GM21786 (cell line): ENCODE data around the gene VAMP7.
"Not testable (repeated sequence)": the region's sequence is repeated elsewhere in the genome, so short reads cannot be mapped to it uniquely, and the experiment has no call there.

Experiments
- ATAC-seq: cut with Tn5 transposase; IDR thresholded peaks from one replicate; pipeline ENCODE4 v1.9.1; 2021; ENCODE audit not compliant: unreplicated experiment

The VAMP7 gene

GRCh38 chrX:155900765-155901164 lies 19.6 kb downstream of the VAMP7 start:
- no peak for ATAC-seq

DNA sequence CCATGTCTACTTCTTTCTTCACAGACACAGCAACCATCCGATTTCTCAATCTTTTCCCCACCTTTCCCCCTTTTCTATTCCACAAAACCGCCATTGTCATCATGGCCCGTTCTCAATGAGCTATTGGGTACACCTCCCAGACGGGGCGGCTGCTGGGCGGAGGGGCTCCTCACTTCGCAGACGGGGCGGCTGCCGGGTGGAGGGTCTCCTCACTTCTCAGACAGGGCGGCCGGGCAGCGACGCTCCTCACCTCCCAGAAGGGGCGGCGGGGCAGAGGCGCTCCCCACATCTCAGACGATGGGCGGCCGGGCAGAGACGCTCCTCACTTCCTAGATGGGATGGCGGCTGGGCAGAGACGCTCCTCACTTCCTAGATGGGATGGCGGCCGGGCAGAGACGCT lies 26.5 kb downstream of the VAMP7 start:
- not testable (repeated sequence) for ATAC-seq

DNA sequence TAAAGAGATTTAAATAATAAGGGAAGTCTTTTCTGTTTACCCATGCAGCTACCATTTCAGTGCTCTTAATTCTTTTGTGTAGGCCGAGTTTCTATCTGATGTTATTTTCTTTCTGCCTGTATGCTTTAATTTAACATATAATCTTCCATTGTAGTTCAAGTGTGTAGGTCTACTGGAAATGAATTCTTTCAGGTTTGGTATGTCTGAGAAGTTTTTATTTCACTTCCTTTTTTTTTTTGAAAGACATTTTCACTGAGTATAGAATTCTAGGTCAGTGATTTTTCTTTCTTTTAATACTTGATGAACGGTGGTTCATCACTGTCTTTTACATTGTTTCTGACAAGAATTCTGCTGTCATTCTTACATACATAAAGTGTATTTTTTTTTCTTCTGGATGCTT lies 42.1 kb downstream of the VAMP7 start:
- ATAC-seq: peak; percentile 68

DNA sequence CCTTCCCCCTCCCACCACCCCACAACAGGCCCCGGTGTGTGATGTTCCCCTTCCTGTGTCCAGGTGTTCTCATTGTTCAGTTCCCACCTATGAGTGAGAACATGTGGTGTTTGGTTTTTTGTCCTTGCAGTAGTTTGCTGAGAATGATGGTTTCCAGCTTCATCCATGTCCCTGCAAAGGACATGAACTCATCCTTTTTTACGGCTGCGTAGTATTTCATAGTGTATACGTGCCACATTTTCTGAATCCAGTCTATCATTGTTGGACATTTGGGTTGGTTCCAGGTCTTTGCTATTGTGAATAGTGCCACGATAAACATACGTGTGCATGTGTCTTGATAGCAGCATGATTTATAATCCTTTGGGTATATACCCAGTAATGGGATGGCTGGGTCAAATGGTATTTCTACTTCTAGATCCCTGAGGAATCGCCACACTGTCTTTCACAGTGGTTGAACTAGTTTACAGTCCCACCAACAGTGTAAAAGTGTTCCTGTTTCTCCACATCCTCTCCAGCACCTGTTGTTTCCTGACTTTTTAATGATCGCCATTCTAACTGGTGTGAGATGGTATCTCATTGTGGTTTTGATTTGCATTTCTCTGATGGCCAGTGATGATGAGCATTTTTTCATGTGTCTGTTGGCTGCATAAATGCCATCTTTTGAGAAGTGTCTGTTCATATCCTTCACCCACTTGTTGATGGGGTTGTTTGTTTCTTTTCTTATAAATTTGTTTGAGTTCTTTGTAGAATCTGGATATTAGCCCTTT lies 49.9 kb downstream of the VAMP7 start:
- ATAC-seq: not testable (repeated sequence)

- no peak for ATAC-seq
These were observed 57.0 kb downstream of the VAMP7 start for GRCh38 chrX:155938132-155938531.

GRCh38 chrX:155949098-155949497 lies 68.0 kb downstream of the VAMP7 start:
- ATAC-seq: no peak

GRCh38 chrX:155951237-155951789 lies 70.2 kb downstream of the VAMP7 start:
- no peak for ATAC-seq

DNA sequence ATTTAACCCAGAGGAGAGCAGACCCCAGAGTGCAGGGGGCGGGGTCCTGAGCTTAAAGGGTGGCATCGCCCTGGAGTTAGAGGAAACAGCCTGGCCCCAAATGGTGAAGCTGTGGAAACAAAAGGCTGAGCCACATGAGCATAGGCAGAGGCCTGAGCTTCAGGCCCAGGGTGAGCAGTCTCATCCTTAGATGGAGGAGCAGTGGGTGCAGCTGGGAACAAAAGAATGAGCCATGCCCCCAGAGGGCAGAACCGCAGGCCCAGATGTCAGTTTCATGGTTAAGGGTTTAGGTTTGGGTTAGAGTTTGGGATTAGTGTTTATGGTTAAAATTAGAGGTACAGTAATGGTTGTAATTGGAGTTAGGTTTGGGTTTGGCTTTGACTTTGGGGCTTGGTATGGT lies 71.9 kb downstream of the VAMP7 start:
- no peak for ATAC-seq

DNA sequence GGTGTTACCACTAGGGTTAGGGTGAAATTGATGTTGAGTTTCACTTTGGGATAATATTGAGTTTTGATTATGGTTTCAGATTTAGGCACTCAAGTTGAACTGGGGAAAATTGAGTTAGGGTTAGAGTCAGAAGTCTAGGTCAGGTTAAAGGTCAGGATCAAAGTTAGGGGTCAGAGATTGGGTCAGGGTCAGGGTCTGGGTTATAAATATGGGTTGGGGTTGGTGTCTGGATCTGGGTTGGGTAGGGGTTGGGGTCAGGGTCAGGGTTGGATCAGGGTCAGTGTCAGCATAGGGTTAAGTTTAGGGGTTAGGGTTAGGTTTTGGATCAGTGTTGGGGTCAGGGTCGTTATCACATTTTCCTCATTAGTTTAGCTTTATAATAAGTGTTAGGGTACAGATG lies 73.6 kb downstream of the VAMP7 start:
- ATAC-seq: no peak

GRCh38 chrX:155956099-155956498 lies 75.0 kb downstream of the VAMP7 start:
- no peak for ATAC-seq

DNA sequence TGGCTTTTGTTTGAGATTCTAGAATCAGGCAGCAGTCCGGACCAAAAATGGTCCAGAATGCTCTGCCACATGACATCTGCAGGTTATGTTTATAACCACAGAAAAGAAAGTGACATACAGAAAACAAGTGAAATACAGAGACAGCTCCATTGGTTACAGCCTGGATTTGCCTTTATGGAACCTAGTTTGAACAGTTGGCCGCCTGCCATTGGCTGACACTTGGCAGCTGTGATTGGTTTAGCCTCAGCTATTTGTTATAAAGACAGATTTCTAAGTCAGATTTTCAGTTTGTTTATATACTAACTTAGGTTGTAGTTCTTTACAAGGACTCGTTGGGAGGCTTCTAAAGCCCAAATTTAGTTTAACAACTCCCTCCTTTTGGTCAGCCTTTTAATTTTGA lies 75.5 kb downstream of the VAMP7 start:
- no peak for ATAC-seq

DNA sequence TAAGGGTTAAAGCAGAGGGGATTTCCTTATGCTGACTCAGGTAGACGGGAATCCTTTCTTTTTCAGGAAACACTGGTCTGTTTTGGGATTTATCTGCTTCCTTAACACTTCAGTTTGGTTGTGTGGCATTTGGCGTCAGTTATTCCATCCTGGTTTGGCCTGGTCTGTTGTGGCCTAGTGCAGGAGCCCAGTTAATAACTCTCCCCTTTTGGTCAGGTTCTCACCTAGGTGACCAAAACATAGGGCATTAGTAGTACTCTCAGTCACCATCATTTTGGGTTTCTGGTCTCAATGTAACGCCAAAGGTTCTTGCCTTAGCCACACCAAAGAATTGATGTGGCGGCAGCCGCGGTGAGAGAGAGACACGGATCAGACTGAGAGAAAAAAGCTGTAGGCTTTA lies 76.7 kb downstream of the VAMP7 start:
- no peak for ATAC-seq

GRCh38 chrX:155959018-155959587 lies 78.0 kb downstream of the VAMP7 start:
- ATAC-seq: no peak

DNA sequence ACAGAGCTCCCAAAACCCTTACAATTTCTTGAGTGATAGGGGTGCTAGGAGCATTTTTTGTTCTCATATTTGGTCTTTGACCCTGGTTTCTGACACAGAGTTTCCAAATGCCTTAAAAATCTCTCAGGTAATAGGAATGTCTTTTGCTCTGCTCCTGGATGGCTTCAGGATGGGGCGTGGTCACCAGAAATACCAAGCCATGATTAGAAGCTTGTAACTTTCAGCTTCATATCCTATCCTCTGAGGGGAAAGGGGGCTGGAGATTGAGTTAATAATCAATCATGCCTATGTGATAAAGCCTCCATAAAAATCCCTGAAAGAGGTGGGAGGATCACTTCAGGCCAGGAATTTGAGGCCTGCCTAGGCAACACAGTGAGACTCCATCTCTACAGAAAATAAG lies 81.8 kb downstream of the VAMP7 start:
- no peak for ATAC-seq

GRCh38 chrX:155966876-155967275 lies 85.7 kb downstream of the VAMP7 start:
- ATAC-seq: peak; percentile 50

DNA sequence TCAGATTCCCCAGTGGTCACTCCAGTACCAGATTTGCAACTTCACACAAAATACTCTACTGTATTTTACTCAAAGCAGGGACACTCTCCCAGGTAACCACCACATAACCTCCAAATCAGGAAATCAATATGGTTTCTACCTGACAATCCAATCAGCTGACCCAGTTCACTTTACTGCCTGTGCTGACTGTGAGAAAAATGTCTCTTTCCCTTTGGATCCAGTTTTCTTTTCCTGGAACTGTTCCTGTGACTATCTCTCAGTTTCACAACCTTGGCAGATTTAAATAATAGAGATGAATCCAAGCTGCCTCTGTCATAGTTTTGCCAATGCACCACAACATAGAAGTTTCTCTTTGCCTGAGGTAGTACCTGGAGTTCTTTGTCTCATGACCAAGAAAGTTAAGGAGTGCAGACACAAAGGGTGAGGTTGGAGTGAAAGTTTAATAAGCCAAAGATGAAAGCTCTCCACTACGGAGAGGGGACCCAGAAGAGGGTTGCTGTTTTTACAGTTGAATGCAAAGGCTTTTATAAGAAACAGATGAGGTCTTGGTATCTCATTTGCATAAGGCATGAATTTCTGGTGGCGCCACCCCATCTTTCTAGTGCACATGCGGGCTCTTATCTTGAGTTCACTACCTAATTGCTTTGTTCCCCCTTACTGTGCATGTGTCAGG lies 86.6 kb downstream of the VAMP7 start:
- no peak for ATAC-seq

GRCh38 chrX:155968326-155968661 lies 87.1 kb downstream of the VAMP7 start:
- ATAC-seq: no peak

GRCh38 chrX:155968791-155969190 lies 87.6 kb downstream of the VAMP7 start:
- no peak for ATAC-seq

GRCh38 chrX:155971658-155972057 lies 90.5 kb downstream of the VAMP7 start:
- not testable (repeated sequence) for ATAC-seq

DNA sequence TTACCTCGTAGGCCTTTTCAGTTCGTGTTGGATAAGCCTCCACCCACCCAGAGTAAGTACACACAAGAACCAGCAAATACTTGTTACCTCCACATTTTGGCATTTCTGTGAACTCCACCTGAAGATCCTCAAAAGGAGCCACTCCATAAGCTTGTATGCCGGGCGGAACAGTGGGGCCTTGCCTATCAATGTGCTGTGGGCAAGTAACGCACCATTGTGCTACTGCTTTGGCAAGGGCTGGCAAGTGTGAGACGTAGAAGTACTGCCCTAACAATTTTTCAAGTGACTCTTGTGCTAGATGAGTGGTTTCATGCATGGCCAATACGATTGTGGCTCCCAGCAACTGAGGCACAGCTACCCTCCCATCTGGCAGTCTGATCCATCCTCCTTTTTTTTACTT lies 91.1 kb downstream of the VAMP7 start:
- ATAC-seq: not testable (repeated sequence)

DNA sequence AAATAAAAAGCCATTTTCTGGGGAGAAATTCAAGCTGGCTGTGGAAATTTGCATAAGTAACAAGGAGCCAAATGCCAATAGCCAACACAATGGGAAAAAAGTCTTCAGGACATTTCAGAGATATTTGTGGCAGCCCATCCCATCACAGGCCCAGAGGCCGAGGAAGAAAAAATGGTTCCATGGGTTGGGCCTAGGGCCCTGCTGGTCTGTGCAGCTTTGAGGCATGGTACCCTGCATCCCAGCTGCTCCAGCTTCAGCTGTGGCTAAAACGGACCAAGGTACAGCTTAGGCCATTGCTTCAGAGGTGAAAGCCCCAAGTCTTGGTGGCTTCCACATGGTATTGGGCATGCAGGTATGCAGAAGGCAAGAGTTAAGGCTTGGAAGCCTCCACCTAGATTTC lies 102.2 kb downstream of the VAMP7 start:
- ATAC-seq: no peak

- no peak for ATAC-seq
These were observed 104.1 kb downstream of the VAMP7 start for GRCh38 chrX:155985208-155985607.
